ENCODE results near the gene FRMD7. TPM values are rescaled to one million over a fixed set of nuclear protein-coding genes. Genes with fewer than 3 reads are reported as not detected.

FRMD7 gene
- total RNA-seq, 1 experiment from 2014 or later: not detected

DNA sequence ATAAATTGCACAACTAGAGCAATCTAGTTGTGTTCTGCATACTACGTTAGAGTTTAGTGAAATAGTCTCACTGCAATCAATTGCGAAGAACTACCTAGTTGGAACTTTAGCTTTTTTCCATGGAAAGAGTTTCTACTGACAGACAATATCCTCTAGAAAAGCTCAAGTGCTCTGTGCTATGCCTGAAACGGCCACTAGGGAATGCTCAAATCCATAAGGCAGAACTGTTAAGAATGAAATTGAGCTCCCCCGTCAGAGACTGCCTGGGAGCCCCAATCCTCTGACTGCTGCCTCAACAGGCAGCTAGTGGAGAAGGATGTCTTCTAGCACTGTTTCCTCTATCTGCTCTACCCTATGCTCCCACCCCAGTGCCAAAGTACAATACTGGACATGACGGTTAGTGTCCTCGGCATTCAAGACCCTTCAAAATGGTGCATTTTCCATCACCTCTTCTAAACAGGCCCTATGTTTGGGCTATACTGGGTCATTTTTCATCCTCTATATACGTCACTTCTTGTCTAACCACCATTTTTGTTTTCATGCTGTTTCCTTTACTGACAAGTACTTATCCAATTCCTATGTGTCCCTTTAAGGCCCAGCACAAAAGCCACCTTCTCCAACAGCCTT, 35.3 kb downstream of the FRMD7 start:
- ATAC-seq (peak; percentile 95), DNase-seq (ENCODE audit: low spot score) (peak; percentile 68)
- Mint-ChIP-seq H3K36me3 (no peaks in the 10 kb centered on the region), H3K9me3 (no peaks in the 10 kb centered on the region), H3K4me3 (no peak overlapping the region), H3K27me3 (ENCODE audit: low read depth) (no peaks in the 10 kb centered on the region), H3K27ac (no peak overlapping the region), H3K4me1 (no peaks in the 10 kb centered on the region)
- TF ChIP-seq NR3C1 (CRISPR knock-in tag; conservative IDR thresholded peaks at IDR 0.05; ENCODE audit: low read depth): no peak
- TF ChIP-seq, protein P1, sequence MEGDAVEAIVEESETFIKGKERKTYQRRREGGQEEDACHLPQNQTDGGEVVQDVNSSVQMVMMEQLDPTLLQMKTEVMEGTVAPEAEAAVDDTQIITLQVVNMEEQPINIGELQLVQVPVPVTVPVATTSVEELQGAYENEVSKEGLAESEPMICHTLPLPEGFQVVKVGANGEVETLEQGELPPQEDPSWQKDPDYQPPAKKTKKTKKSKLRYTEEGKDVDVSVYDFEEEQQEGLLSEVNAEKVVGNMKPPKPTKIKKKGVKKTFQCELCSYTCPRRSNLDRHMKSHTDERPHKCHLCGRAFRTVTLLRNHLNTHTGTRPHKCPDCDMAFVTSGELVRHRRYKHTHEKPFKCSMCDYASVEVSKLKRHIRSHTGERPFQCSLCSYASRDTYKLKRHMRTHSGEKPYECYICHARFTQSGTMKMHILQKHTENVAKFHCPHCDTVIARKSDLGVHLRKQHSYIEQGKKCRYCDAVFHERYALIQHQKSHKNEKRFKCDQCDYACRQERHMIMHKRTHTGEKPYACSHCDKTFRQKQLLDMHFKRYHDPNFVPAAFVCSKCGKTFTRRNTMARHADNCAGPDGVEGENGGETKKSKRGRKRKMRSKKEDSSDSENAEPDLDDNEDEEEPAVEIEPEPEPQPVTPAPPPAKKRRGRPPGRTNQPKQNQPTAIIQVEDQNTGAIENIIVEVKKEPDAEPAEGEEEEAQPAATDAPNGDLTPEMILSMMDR (IDR thresholded peaks at IDR 0.05): peak; percentile 30; the same call in 1 of the 2 replicates
- ChIA-PET POLR2A (interaction anchor here (1.1 to 1.5 kb wide), 2 partner anchors 26 to 127 kb away, joined by 3 to 4 read pairs; partner anchors contain the start of gene RAP2C), CTCF (interaction anchor here (0.5 to 2.9 kb wide), 44 partner anchors 9 to 839 kb away, joined by 3 to 113 read pairs (median 4); partner anchors contain the start of gene RAP2C)

DNA sequence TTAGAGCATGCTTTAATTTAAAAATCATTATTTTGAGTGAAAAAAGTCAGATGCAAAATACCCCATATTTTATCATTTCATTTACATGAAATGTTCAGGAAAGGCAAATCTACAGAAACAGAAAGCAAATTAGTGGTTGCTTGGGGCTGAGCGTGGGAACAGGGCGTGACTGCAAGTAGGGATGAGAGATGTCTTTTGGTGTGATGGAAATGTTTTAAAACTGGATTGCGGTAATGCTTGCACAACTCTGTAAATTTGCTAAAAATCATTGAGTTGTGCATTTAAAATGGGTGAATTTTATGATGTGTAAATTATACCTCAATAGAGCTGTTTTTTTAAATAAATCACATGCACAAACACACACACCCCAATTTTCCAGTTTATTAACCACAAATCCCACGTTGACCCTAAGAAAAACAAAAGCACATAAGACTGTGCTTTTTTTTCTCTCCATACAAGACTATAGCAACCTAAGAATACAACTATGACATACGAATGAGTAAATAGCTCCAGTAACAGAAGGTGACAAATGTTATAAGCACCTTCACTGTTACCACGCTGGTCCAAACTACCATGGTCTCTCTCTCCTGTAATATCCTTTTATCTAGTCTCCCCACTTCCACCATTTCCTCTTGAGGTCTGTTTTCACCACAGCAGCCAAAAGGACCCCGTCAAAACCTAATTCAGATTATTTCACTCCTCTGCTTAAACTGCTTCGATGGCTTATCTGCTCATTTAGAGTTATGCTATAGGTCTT, 37.2 kb downstream of the FRMD7 start:
- no peak for ATAC-seq
- POLR2A ChIA-PET: no interaction called here

DNA sequence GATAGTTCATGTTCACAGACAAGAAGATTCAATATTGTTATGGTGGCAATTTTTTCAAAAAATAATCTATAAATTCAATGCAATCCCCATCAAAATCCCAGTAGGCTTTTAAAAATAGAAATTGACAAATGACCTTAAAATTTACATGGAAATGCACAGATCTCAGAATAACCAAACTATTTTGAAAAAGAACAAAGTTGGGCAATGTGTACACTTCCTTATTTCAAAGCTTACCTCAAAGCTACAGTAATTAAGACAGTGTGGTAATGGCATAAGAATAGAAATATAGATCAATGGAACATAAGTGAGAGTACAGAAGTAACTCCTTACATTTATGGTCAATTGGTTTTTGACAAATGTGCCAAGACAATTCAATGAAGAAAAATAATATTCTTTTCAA, 39.0 kb downstream of the FRMD7 start:
- Mint-ChIP-seq H3K27ac (no peak overlapping the region), H3K36me3 (no peaks in the 10 kb centered on the region), H3K9me3 (no peaks in the 10 kb centered on the region), H3K4me1 (no peaks in the 10 kb centered on the region), H3K27me3 (ENCODE audit: low read depth) (peaks cover 8% of the 10 kb centered on the region; the same call in 1 of the 2 replicates), H3K4me3 (no peak overlapping the region)
- ATAC-seq: no peak
- ChIA-PET CTCF (no interaction called here), POLR2A (no interaction called here)
- no peak for DNase-seq (ENCODE audit: low spot score)
- TF ChIP-seq SMAD3 (CRISPR knock-in tag; IDR thresholded peaks at IDR 0.05; ENCODE audit: borderline replicate concordance): no peak
- TF ChIP-seq, protein P2, sequence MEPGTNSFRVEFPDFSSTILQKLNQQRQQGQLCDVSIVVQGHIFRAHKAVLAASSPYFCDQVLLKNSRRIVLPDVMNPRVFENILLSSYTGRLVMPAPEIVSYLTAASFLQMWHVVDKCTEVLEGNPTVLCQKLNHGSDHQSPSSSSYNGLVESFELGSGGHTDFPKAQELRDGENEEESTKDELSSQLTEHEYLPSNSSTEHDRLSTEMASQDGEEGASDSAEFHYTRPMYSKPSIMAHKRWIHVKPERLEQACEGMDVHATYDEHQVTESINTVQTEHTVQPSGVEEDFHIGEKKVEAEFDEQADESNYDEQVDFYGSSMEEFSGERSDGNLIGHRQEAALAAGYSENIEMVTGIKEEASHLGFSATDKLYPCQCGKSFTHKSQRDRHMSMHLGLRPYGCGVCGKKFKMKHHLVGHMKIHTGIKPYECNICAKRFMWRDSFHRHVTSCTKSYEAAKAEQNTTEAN (CRISPR knock-in tag; IDR thresholded peaks at IDR 0.05): no peak
- TF ChIP-seq CREB1 (CRISPR knock-in tag; IDR thresholded peaks at IDR 0.05): no peak
- no peak for TF ChIP-seq SOX15 (CRISPR knock-in tag; IDR thresholded peaks at IDR 0.05)
- TF ChIP-seq ZNF232 (CRISPR knock-in tag; IDR thresholded peaks at IDR 0.05): no peak
- TF ChIP-seq IRF2 (CRISPR knock-in tag; IDR thresholded peaks at IDR 0.05; ENCODE audit: borderline replicate concordance, low read depth): no peak
- TF ChIP-seq, protein P3, sequence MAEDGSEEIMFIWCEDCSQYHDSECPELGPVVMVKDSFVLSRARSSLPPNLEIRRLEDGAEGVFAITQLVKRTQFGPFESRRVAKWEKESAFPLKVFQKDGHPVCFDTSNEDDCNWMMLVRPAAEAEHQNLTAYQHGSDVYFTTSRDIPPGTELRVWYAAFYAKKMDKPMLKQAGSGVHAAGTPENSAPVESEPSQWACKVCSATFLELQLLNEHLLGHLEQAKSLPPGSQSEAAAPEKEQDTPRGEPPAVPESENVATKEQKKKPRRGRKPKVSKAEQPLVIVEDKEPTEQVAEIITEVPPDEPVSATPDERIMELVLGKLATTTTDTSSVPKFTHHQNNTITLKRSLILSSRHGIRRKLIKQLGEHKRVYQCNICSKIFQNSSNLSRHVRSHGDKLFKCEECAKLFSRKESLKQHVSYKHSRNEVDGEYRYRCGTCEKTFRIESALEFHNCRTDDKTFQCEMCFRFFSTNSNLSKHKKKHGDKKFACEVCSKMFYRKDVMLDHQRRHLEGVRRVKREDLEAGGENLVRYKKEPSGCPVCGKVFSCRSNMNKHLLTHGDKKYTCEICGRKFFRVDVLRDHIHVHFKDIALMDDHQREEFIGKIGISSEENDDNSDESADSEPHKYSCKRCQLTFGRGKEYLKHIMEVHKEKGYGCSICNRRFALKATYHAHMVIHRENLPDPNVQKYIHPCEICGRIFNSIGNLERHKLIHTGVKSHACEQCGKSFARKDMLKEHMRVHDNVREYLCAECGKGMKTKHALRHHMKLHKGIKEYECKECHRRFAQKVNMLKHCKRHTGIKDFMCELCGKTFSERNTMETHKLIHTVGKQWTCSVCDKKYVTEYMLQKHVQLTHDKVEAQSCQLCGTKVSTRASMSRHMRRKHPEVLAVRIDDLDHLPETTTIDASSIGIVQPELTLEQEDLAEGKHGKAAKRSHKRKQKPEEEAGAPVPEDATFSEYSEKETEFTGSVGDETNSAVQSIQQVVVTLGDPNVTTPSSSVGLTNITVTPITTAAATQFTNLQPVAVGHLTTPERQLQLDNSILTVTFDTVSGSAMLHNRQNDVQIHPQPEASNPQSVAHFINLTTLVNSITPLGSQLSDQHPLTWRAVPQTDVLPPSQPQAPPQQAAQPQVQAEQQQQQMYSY (CRISPR knock-in tag; IDR thresholded peaks at IDR 0.05): no peak
- TF ChIP-seq PRRX2 (CRISPR knock-in tag; IDR thresholded peaks at IDR 0.05): no peak
- TF ChIP-seq GTF2I (CRISPR knock-in tag; conservative IDR thresholded peaks at IDR 0.05): no peak
- no peak for TF ChIP-seq MYBL2 (CRISPR knock-in tag; IDR thresholded peaks at IDR 0.05)

More for the DNA sequence above, 37.2 kb downstream of the FRMD7 start:
- H3K36me3 Mint-ChIP-seq: no peaks in the 10 kb centered on the region
- no peaks in the 10 kb centered on the region; the same call in 1 of the 2 replicates for H3K27me3 Mint-ChIP-seq (ENCODE audit: low read depth)
- TF ChIP-seq, protein P4, sequence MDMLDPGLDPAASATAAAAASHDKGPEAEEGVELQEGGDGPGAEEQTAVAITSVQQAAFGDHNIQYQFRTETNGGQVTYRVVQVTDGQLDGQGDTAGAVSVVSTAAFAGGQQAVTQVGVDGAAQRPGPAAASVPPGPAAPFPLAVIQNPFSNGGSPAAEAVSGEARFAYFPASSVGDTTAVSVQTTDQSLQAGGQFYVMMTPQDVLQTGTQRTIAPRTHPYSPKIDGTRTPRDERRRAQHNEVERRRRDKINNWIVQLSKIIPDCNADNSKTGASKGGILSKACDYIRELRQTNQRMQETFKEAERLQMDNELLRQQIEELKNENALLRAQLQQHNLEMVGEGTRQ (CRISPR knock-in tag; IDR thresholded peaks at IDR 0.05): no peak
- TF ChIP-seq TEAD4 (CRISPR knock-in tag; IDR thresholded peaks at IDR 0.05) (no peak), ZNF232 (CRISPR knock-in tag; IDR thresholded peaks at IDR 0.05) (no peak), KAT7 (CRISPR knock-in tag; IDR thresholded peaks at IDR 0.05; ENCODE audit: borderline replicate concordance) (no peak), NFATC4 (CRISPR knock-in tag; IDR thresholded peaks at IDR 0.05) (no peak)
- TF ChIP-seq, protein P5, sequence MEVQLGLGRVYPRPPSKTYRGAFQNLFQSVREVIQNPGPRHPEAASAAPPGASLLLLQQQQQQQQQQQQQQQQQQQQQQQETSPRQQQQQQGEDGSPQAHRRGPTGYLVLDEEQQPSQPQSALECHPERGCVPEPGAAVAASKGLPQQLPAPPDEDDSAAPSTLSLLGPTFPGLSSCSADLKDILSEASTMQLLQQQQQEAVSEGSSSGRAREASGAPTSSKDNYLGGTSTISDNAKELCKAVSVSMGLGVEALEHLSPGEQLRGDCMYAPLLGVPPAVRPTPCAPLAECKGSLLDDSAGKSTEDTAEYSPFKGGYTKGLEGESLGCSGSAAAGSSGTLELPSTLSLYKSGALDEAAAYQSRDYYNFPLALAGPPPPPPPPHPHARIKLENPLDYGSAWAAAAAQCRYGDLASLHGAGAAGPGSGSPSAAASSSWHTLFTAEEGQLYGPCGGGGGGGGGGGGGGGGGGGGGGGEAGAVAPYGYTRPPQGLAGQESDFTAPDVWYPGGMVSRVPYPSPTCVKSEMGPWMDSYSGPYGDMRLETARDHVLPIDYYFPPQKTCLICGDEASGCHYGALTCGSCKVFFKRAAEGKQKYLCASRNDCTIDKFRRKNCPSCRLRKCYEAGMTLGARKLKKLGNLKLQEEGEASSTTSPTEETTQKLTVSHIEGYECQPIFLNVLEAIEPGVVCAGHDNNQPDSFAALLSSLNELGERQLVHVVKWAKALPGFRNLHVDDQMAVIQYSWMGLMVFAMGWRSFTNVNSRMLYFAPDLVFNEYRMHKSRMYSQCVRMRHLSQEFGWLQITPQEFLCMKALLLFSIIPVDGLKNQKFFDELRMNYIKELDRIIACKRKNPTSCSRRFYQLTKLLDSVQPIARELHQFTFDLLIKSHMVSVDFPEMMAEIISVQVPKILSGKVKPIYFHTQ (CRISPR knock-in tag; IDR thresholded peaks at IDR 0.05): no peak
- TF ChIP-seq, protein P6, sequence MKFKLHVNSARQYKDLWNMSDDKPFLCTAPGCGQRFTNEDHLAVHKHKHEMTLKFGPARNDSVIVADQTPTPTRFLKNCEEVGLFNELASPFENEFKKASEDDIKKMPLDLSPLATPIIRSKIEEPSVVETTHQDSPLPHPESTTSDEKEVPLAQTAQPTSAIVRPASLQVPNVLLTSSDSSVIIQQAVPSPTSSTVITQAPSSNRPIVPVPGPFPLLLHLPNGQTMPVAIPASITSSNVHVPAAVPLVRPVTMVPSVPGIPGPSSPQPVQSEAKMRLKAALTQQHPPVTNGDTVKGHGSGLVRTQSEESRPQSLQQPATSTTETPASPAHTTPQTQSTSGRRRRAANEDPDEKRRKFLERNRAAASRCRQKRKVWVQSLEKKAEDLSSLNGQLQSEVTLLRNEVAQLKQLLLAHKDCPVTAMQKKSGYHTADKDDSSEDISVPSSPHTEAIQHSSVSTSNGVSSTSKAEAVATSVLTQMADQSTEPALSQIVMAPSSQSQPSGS (CRISPR knock-in tag; IDR thresholded peaks at IDR 0.05; ENCODE audit: borderline replicate concordance, low read depth): no peak
- CTCF ChIA-PET: no interaction called here
- no peak overlapping the region for H3K27ac Mint-ChIP-seq
- no peak for DNase-seq (ENCODE audit: low spot score)
- H3K4me3 Mint-ChIP-seq: no peak overlapping the region
- no peaks in the 10 kb centered on the region for H3K4me1 Mint-ChIP-seq
- H3K9me3 Mint-ChIP-seq: no peaks in the 10 kb centered on the region

Data from WTC11 (cell line).